ENCODE measurements around the gene GOSR2. TPM values are rescaled to one million over a fixed set of nuclear protein-coding genes. Genes with fewer than 3 reads are reported as not detected.
A peak's percentile ranks its signal among the peaks of the same experiment; 100 is the strongest.

The GOSR2 gene
- total RNA-seq, 1 donor from 2014 or later, result 62.4 TPM

DNA sequence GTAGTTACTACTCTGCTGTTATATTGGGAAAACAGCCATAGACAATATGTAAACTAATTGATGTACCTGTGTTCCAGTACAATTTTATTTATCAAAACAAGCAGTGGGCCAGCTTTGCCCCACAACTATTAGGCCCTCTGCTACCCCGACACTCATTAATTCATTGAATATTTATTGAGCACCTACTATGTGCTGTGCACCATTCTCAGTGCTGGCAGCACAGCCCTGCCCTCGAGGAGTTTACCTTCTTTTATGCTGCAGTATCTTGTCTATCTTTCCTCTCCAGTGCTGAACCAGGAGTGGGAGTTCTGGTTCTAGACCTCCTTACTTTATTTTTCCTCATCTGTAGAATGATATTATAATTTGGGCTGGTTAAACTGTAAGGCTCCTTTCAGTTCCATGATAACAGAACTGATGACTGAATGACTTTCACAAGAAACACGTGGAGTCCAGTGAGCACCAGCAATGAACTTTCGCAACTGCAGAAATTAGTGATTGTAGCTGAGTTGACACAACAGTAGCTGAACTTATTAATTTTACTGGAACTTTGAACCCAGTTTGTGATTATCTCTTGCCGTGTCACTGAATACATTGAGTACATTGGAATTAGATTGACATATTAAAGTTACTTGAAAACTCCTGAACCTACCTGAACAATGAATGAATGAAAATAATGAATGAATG lies 2.4 kb downstream of the GOSR2 start:
- Mint-ChIP-seq H3K27me3 (ENCODE audit: unreplicated experiment) (peaks cover 3% of the 10 kb centered on the region), H3K4me3 (ENCODE audit: unreplicated experiment) (no peak overlapping the region), H3K9me3 (ENCODE audit: unreplicated experiment) (peaks cover 4% of the 10 kb centered on the region), H3K36me3 (ENCODE audit: unreplicated experiment) (no peaks in the 10 kb centered on the region), H3K27ac (ENCODE audit: unreplicated experiment) (no peak overlapping the region), H3K4me1 (ENCODE audit: low read depth, unreplicated experiment) (peaks cover 20% of the 10 kb centered on the region)
- no peak for DNase-seq
- TF ChIP-seq, protein P1, sequence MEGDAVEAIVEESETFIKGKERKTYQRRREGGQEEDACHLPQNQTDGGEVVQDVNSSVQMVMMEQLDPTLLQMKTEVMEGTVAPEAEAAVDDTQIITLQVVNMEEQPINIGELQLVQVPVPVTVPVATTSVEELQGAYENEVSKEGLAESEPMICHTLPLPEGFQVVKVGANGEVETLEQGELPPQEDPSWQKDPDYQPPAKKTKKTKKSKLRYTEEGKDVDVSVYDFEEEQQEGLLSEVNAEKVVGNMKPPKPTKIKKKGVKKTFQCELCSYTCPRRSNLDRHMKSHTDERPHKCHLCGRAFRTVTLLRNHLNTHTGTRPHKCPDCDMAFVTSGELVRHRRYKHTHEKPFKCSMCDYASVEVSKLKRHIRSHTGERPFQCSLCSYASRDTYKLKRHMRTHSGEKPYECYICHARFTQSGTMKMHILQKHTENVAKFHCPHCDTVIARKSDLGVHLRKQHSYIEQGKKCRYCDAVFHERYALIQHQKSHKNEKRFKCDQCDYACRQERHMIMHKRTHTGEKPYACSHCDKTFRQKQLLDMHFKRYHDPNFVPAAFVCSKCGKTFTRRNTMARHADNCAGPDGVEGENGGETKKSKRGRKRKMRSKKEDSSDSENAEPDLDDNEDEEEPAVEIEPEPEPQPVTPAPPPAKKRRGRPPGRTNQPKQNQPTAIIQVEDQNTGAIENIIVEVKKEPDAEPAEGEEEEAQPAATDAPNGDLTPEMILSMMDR (IDR thresholded peaks at IDR 0.05; ENCODE audit: partially characterized antibody, unreplicated experiment), result no peak

DNA sequence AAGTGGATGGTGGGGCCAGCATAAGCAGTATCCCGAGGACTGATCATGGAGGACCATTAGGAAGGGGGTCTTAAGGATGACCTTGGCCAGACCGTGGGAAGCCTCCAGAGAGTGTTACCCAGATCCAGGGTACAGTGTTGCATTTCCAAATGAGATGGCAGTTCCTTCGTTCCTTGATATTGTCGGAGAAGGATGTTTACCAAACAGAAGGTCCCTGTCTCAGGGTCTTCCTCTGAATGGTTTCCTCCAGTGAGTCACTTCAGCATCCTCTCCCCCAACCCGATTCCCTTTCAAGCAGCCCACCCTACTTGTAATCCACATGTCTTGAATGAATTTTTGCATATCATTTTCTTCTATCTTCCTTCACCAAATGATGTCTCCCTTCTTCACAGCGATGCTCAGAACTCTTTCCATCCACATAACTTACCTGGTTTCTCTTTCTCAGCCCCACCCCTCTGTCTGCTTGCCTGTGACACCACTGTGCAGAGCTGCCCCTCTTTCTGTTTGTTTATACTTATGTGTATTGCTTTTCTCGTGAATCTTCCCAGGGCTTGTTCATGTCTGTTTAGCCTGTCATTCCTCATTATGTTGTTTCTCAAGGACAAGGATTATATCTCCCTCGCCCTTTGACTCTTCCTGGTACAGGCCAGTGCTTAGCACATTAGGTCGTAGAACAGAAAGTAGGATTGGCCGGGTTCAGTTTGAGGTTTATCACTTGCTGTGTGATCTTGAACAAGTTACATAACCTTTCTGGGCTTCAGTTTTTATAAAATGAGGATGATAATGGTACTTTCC lies 5.7 kb downstream of the GOSR2 start:
- peak overlapping the region; percentile 9 for H3K4me3 Mint-ChIP-seq (ENCODE audit: unreplicated experiment)
- H3K4me1 Mint-ChIP-seq (ENCODE audit: low read depth, unreplicated experiment), result peaks cover 30% of the 10 kb centered on the region
- peaks cover 3% of the 10 kb centered on the region for H3K27me3 Mint-ChIP-seq (ENCODE audit: unreplicated experiment)
- no peak for DNase-seq
- H3K27ac Mint-ChIP-seq (ENCODE audit: unreplicated experiment), result peak overlapping the region; percentile 56
- no peaks in the 10 kb centered on the region for H3K36me3 Mint-ChIP-seq (ENCODE audit: unreplicated experiment)
- TF ChIP-seq, protein P1 (IDR thresholded peaks at IDR 0.05; ENCODE audit: partially characterized antibody, unreplicated experiment), result no peak
- H3K9me3 Mint-ChIP-seq (ENCODE audit: unreplicated experiment), result no peaks in the 10 kb centered on the region

DNA sequence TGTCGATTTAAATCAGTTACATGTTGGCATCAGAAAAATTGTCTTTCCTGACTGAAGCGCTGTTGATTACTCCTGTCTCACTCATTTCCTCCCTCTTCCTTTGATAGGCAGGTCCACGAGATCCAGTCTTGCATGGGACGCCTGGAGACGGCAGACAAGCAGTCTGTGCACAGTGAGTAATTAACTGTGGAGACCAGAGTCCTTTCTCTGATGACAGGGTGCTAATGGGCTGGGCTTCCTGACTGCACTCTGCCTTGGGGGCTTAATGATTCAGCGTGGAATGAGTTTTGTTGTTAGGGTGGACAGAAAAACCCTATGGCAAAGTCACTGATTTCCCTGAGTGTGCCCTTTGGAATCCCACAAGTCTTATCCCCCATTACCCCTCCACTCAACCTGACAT lies 6.5 kb downstream of the GOSR2 start:
- DNase-seq, result peak; percentile 43
- H3K9me3 Mint-ChIP-seq (ENCODE audit: unreplicated experiment), result no peaks in the 10 kb centered on the region
- TF ChIP-seq, protein P1 (IDR thresholded peaks at IDR 0.05; ENCODE audit: partially characterized antibody, unreplicated experiment), result no peak
- H3K27ac Mint-ChIP-seq (ENCODE audit: unreplicated experiment), result peak overlapping the region; percentile 56
- H3K4me3 Mint-ChIP-seq (ENCODE audit: unreplicated experiment), result peak overlapping the region; percentile 9
- no peaks in the 10 kb centered on the region for H3K36me3 Mint-ChIP-seq (ENCODE audit: unreplicated experiment)
- peaks cover 29% of the 10 kb centered on the region for H3K4me1 Mint-ChIP-seq (ENCODE audit: low read depth, unreplicated experiment)
- H3K27me3 Mint-ChIP-seq (ENCODE audit: unreplicated experiment), result peaks cover 3% of the 10 kb centered on the region

DNA sequence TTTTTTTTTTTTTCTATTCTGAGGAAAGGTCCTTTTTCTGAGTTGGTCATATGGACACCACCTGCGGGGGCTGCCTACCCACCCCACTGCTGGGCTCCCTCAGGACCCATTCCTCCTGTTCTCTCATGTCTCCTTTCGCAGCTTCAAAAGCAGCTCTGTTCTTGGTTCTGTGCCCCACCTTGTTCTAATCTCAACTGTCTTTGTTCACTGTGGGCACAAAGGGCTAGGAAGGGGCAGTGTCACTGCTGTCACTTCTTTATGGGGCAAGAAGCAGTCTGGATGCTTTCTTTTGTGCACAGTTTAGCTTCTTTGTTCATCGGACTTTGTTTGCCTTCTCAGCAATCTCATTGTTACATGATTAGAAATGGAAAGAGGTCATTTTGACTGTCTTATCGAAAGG lies 7.1 kb downstream of the GOSR2 start:
- Mint-ChIP-seq H3K27ac (ENCODE audit: unreplicated experiment) (peak overlapping the region; percentile 95), H3K9me3 (ENCODE audit: unreplicated experiment) (no peaks in the 10 kb centered on the region), H3K27me3 (ENCODE audit: unreplicated experiment) (peaks cover 3% of the 10 kb centered on the region), H3K36me3 (ENCODE audit: unreplicated experiment) (no peaks in the 10 kb centered on the region), H3K4me1 (ENCODE audit: low read depth, unreplicated experiment) (peaks cover 29% of the 10 kb centered on the region), H3K4me3 (ENCODE audit: unreplicated experiment) (peak overlapping the region; percentile 71)
- TF ChIP-seq, protein P1 (IDR thresholded peaks at IDR 0.05; ENCODE audit: partially characterized antibody, unreplicated experiment), result no peak
- DNase-seq, result no peak

DNA sequence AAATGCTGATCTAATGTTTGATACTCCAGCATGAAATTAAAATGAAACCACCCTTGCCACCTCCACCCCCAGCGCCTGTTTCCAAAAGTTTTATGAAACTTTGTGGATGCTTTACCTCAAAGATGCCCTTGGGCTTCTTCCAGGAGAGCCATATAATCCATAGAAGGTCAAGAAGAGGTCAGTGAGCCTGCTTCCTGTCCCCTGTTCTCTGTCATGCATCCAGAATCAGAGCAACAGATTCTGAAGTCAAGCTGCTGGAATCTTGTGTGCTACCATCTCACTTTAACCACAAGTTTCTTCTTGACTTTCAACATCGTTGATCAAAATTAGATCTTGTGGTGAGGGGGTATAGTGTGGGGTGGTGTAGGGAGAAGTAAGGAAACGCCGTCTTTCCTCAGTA lies 8.6 kb downstream of the GOSR2 start:
- H3K4me1 Mint-ChIP-seq (ENCODE audit: low read depth, unreplicated experiment), result peaks cover 29% of the 10 kb centered on the region
- peak overlapping the region; percentile 55 for H3K4me3 Mint-ChIP-seq (ENCODE audit: unreplicated experiment)
- H3K36me3 Mint-ChIP-seq (ENCODE audit: unreplicated experiment), result no peaks in the 10 kb centered on the region
- no peak for DNase-seq
- no peak overlapping the region for H3K27ac Mint-ChIP-seq (ENCODE audit: unreplicated experiment)
- H3K9me3 Mint-ChIP-seq (ENCODE audit: unreplicated experiment), result no peaks in the 10 kb centered on the region
- TF ChIP-seq, protein P1 (IDR thresholded peaks at IDR 0.05; ENCODE audit: partially characterized antibody, unreplicated experiment), result no peak
- peaks cover 3% of the 10 kb centered on the region for H3K27me3 Mint-ChIP-seq (ENCODE audit: unreplicated experiment)

Data from glutamatergic neuron (in vitro differentiated cells).